Loucy (cell line): Measurements from ENCODE around the gene PRMT9.

Source experiments
- EZH2phosphoT487 ChIP-seq: fragments of 200-600 bp; IDR thresholded peaks from 2 replicates; pipeline ENCODE4 v1.6.1; 2018; ENCODE audit warnings: antibody characterized with exemption, mild to moderate bottlenecking, moderate library complexity, borderline replicate concordance
- TF ChIP-seq, protein P1 (sequence below): fragments of 200-600 bp; sonication (generic); conservative IDR thresholded peaks from 2 replicates; pipeline ENCODE4 v1.5.1; 2014; ENCODE audit warnings: mild to moderate bottlenecking, antibody characterized with exemption, low read length

DNA sequence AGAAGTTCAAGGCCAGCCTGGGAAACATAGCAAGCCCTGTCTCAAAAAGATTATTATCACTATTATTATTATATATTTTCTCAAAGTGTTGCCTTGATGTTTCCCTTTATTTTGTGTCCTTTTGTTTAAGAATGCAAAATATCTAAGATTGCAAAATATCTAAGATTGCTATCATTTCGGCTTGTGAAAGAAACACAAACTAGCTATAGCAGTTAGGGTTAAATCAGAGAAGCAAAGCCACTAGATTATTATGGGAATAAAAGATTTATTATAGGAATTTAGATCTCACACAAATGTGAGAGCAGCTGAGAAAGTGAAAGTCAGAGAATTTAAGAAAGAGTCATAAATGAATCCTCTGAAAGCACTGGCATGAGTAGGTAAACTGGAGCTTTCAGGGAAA is 84.8 kb downstream of the PRMT9 start:
- TF ChIP-seq, protein P1, sequence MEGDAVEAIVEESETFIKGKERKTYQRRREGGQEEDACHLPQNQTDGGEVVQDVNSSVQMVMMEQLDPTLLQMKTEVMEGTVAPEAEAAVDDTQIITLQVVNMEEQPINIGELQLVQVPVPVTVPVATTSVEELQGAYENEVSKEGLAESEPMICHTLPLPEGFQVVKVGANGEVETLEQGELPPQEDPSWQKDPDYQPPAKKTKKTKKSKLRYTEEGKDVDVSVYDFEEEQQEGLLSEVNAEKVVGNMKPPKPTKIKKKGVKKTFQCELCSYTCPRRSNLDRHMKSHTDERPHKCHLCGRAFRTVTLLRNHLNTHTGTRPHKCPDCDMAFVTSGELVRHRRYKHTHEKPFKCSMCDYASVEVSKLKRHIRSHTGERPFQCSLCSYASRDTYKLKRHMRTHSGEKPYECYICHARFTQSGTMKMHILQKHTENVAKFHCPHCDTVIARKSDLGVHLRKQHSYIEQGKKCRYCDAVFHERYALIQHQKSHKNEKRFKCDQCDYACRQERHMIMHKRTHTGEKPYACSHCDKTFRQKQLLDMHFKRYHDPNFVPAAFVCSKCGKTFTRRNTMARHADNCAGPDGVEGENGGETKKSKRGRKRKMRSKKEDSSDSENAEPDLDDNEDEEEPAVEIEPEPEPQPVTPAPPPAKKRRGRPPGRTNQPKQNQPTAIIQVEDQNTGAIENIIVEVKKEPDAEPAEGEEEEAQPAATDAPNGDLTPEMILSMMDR, result no peak
- TF ChIP-seq EZH2phosphoT487, result no peak
